ENCODE results near the gene CANT1. TPM values are rescaled to one million over a fixed set of nuclear protein-coding genes. Genes with fewer than 3 reads are reported as not detected.

The CANT1 gene
- total RNA-seq, 1 experiment from 2014 or later, result 86.4 TPM

- Mint-ChIP-seq H3K27ac (ENCODE audit: unreplicated experiment) (no peak overlapping the region), H3K36me3 (ENCODE audit: insufficient read depth, unreplicated experiment) (no peaks in the 10 kb centered on the region), H3K9me3 (ENCODE audit: unreplicated experiment) (no peaks in the 10 kb centered on the region), H3K4me3 (ENCODE audit: unreplicated experiment) (no peak overlapping the region), H3K4me1 (ENCODE audit: low read depth, unreplicated experiment) (peaks cover 6% of the 10 kb centered on the region), H3K27me3 (ENCODE audit: insufficient read depth, unreplicated experiment) (no peaks in the 10 kb centered on the region)
- no peak for TF ChIP-seq CTCF (IDR thresholded peaks at IDR 0.05; ENCODE audit: insufficient read depth in 1 of 2, low read depth in 1 of 2, low read length in 1 of 2, severe bottlenecking in 1 of 2, unreplicated experiment in 1 of 2)
- Histone ChIP-seq H3K4me3 (ENCODE audit: low read depth, low read length) (no peak overlapping the region), H3K27me3 (replicated peaks; ENCODE audit: control insufficient read depth, insufficient read depth, low read length) (no peaks in the 10 kb centered on the region), H3K4me1 (no peaks in the 10 kb centered on the region), H3K9me3 (no peaks in the 10 kb centered on the region), H3K36me3 (ENCODE audit: control insufficient read depth, insufficient read depth, low read length) (no peaks in the 10 kb centered on the region)
- BruUV-seq (replicated peaks), result no TSS peak
- ChIA-PET POLR2A (no interaction called here), CTCF (interaction anchor here (0.7 to 3.2 kb wide), 16 partner anchors 12 to 477 kb away, joined by 3 to 23 read pairs (median 5); partner anchors contain the start of gene ENGASE)
- no peak for DNase-seq
- intact Hi-C loops (cut with micrococcal nuclease; ENCODE audit: unreplicated experiment), result no loop called here
Measured at GRCh38 chr17:79045001-79045729, 35.6 kb upstream of the CANT1 start.

GRCh38 chr17:79044462-79044861 is 34.9 kb upstream of the CANT1 start:
- Mint-ChIP-seq H3K27me3 (ENCODE audit: insufficient read depth, unreplicated experiment) (no peaks in the 10 kb centered on the region), H3K4me1 (ENCODE audit: low read depth, unreplicated experiment) (peaks cover 6% of the 10 kb centered on the region), H3K9me3 (ENCODE audit: unreplicated experiment) (no peaks in the 10 kb centered on the region), H3K4me3 (ENCODE audit: unreplicated experiment) (no peak overlapping the region), H3K27ac (ENCODE audit: unreplicated experiment) (no peak overlapping the region), H3K36me3 (ENCODE audit: insufficient read depth, unreplicated experiment) (no peaks in the 10 kb centered on the region)
- BruUV-seq (replicated peaks), result no TSS peak
- H3K27me3 ChIP-seq (replicated peaks; ENCODE audit: control insufficient read depth, insufficient read depth, low read length), result no peaks in the 10 kb centered on the region
- no peak for TF ChIP-seq CTCF (IDR thresholded peaks at IDR 0.05; ENCODE audit: insufficient read depth in 1 of 2, low read depth in 1 of 2, low read length in 1 of 2, severe bottlenecking in 1 of 2, unreplicated experiment in 1 of 2)
- H3K36me3 ChIP-seq (ENCODE audit: control insufficient read depth, insufficient read depth, low read length), result no peaks in the 10 kb centered on the region
- no peak overlapping the region for H3K4me3 ChIP-seq (ENCODE audit: low read depth, low read length)
- POLR2A ChIA-PET, result no interaction called here
- DNase-seq, result no peak
- CTCF ChIA-PET, result interaction anchor here (0.7 to 3.2 kb wide), 9 partner anchors 10 to 476 kb away, joined by 3 to 23 read pairs (median 5); partner anchors contain the start of gene ENGASE
- H3K4me1 ChIP-seq, result no peaks in the 10 kb centered on the region
- intact Hi-C loops (cut with micrococcal nuclease; ENCODE audit: unreplicated experiment), result no loop called here
- H3K9me3 ChIP-seq, result no peaks in the 10 kb centered on the region

- no peaks in the 10 kb centered on the region for H3K9me3 ChIP-seq
- H3K4me1 ChIP-seq, result no peaks in the 10 kb centered on the region
- DNase-seq, result no peak
- no peaks in the 10 kb centered on the region for H3K36me3 ChIP-seq (ENCODE audit: control insufficient read depth, insufficient read depth, low read length)
- no peak for TF ChIP-seq CTCF (IDR thresholded peaks at IDR 0.05; ENCODE audit: insufficient read depth in 1 of 2, low read depth in 1 of 2, low read length in 1 of 2, severe bottlenecking in 1 of 2, unreplicated experiment in 1 of 2)
- intact Hi-C loops (cut with micrococcal nuclease; ENCODE audit: unreplicated experiment), result no loop called here
- Mint-ChIP-seq H3K4me3 (ENCODE audit: unreplicated experiment) (no peak overlapping the region), H3K27ac (ENCODE audit: unreplicated experiment) (no peak overlapping the region), H3K36me3 (ENCODE audit: insufficient read depth, unreplicated experiment) (no peaks in the 10 kb centered on the region), H3K9me3 (ENCODE audit: unreplicated experiment) (no peaks in the 10 kb centered on the region), H3K4me1 (ENCODE audit: low read depth, unreplicated experiment) (peaks cover 6% of the 10 kb centered on the region), H3K27me3 (ENCODE audit: insufficient read depth, unreplicated experiment) (no peaks in the 10 kb centered on the region)
- BruUV-seq (replicated peaks), result no TSS peak
- ChIA-PET POLR2A (no interaction called here), CTCF (interaction anchor here (0.7 to 3.2 kb wide), 6 partner anchors 10 to 41 kb away, joined by 3 to 23 read pairs (median 5); partner anchors contain the start of gene ENGASE)
- H3K4me3 ChIP-seq (ENCODE audit: low read depth, low read length), result no peak overlapping the region
- H3K27me3 ChIP-seq (replicated peaks; ENCODE audit: control insufficient read depth, insufficient read depth, low read length), result no peaks in the 10 kb centered on the region
Measured at GRCh38 chr17:79043931-79044320, 34.4 kb upstream of the CANT1 start.
